Sigmoid colon (tissue), 3 donors: Measurements from ENCODE around the gene RPL7A.

Experiments
- POLR2A ChIP-seq, 2 donors: fragments of 450-650 bp; IDR thresholded peaks; one replicate each; pipeline ENCODE4 v1.6.1; 2016; ENCODE audit warnings: antibody characterized with exemption in 2 of 2, mild to moderate bottlenecking in 2 of 2, moderate library complexity in 2 of 2
- TF ChIP-seq, protein P1 (sequence below), 4 experiments: fragments of 450-650 bp in 3 of 4; fragments of 200-600 bp in 1 of 4; IDR thresholded peaks; one replicate each; pipeline ENCODE4 v1.5.1; 2016 to 2019; ENCODE audit warnings: antibody characterized with exemption in 4 of 4, mild to moderate bottlenecking in 3 of 4, moderate library complexity in 2 of 4

GRCh38 chr9:133353548-133353947, 5.5 kb downstream of the RPL7A start:
- TF ChIP-seq, protein P1, sequence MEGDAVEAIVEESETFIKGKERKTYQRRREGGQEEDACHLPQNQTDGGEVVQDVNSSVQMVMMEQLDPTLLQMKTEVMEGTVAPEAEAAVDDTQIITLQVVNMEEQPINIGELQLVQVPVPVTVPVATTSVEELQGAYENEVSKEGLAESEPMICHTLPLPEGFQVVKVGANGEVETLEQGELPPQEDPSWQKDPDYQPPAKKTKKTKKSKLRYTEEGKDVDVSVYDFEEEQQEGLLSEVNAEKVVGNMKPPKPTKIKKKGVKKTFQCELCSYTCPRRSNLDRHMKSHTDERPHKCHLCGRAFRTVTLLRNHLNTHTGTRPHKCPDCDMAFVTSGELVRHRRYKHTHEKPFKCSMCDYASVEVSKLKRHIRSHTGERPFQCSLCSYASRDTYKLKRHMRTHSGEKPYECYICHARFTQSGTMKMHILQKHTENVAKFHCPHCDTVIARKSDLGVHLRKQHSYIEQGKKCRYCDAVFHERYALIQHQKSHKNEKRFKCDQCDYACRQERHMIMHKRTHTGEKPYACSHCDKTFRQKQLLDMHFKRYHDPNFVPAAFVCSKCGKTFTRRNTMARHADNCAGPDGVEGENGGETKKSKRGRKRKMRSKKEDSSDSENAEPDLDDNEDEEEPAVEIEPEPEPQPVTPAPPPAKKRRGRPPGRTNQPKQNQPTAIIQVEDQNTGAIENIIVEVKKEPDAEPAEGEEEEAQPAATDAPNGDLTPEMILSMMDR (IDR thresholded peaks at IDR 0.05) = no peak
- no peak for TF ChIP-seq POLR2A (IDR thresholded peaks at IDR 0.05)
